HUES64 (cell line): Measurements from ENCODE around the gene ZNF654.

Experiments used
- H3K27ac ChIP-seq: 2 replicates; pipeline ENCODE4 v1.7.0; 2013; ENCODE audit warnings: low read depth, low read length, inconsistent platforms
- H3K27me3 ChIP-seq: 2 replicates; pipeline ENCODE4 v1.6.1; 2013; ENCODE audit warnings: mild to moderate bottlenecking, low read length; ENCODE audit not compliant: insufficient read depth
- H3K36me3 ChIP-seq: 2 replicates; pipeline ENCODE4 v1.6.1; 2013; ENCODE audit warnings: mild to moderate bottlenecking, low read length; ENCODE audit not compliant: insufficient read depth
- H3K4me1 ChIP-seq: 2 replicates; pipeline ENCODE4 v1.6.1; 2013; ENCODE audit warnings: mild to moderate bottlenecking, low read length, moderate library complexity; ENCODE audit not compliant: insufficient read depth
- H3K4me3 ChIP-seq: 2 replicates; pipeline ENCODE4 v1.5.1; 2013; ENCODE audit warnings: mild to moderate bottlenecking, low read length, moderate library complexity
- H3K9ac ChIP-seq: 2 replicates; pipeline ENCODE4 v1.6.1; 2013; ENCODE audit warnings: mild to moderate bottlenecking, low read depth, low read length
- H3K9me3 ChIP-seq: 2 replicates; pipeline ENCODE4 v1.6.1; 2013; ENCODE audit warnings: low read depth, low read length; ENCODE audit not compliant: insufficient read depth
- WGBS: fragments of 150-250, 120-280 bp; methylation state at CpG from one replicate; pipeline ENCODE4 v1.1.7; 2013; ENCODE audit warnings: missing lambda C conversion rate; 5-methylcytosine and 5-hydroxymethylcytosine counted together

ZNF654 gene

DNA sequence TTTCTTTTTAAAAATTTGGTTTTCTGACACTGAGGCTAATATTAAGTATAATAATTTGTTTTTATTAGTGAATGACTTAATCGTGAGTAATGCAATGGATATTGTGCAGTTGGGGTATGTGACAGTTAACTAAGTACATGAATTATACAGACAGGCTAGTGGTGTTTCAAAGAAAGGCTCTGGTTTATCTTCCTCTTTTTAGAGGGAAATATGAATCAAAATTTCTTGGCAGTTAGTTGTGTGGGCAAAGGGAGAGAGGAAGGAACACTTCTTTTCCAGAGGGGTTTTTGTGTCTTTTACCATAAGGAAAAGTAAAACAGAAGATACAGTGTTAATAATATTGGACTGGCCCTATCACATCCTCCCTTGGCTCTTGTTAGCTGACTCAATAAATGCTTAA lies 2.7 kb downstream of the ZNF654 start:
- 100% methylated on average over 1 of the region's 1 CpG for WGBS
- H3K4me3 ChIP-seq = no peak overlapping the region

DNA sequence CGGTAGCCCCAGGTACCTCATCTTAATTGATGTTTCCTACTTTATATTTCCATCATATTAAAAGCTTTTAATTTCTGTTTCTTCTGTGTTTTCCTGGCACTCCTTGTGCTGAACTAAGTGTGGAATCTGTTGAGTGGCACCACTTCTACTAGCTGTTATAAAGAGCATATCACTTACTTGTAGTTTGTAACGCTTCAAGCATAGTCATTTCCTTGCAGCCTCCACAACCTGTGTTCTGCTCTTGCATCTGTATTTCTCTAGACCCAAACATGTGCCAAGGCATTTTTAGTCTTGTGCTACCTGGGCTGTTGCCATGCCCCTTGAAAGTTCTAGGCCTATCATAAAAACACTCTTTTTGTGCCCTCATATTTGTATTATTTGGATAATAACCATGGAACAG lies 16.0 kb downstream of the ZNF654 start:
- Histone ChIP-seq H3K4me1 (no peaks in the 10 kb centered on the region), H3K9ac (no peak overlapping the region), H3K27ac (no peak overlapping the region), H3K36me3 (no peaks in the 10 kb centered on the region), H3K4me3 (no peak overlapping the region), H3K27me3 (no peaks in the 10 kb centered on the region), H3K9me3 (no peaks in the 10 kb centered on the region)
- WGBS = 98% methylated on average over 2 of the region's 2 CpGs

More for the DNA sequence above, 2.7 kb downstream of the ZNF654 start:
- Histone ChIP-seq H3K9me3 (no peaks in the 10 kb centered on the region), H3K9ac (no peak overlapping the region), H3K36me3 (peaks cover 8% of the 10 kb centered on the region), H3K27me3 (no peaks in the 10 kb centered on the region), H3K27ac (no peak overlapping the region), H3K4me1 (peaks cover 15% of the 10 kb centered on the region)

- Histone ChIP-seq H3K27ac (no peak overlapping the region), H3K4me3 (no peak overlapping the region), H3K4me1 (no peaks in the 10 kb centered on the region), H3K9me3 (no peaks in the 10 kb centered on the region), H3K9ac (no peak overlapping the region), H3K27me3 (no peaks in the 10 kb centered on the region), H3K36me3 (no peaks in the 10 kb centered on the region)
- 100% methylated on average over 2 of the region's 2 CpGs for WGBS
Measured at GRCh38 chr3:88075497-88075896, 16.4 kb downstream of the ZNF654 start.

DNA sequence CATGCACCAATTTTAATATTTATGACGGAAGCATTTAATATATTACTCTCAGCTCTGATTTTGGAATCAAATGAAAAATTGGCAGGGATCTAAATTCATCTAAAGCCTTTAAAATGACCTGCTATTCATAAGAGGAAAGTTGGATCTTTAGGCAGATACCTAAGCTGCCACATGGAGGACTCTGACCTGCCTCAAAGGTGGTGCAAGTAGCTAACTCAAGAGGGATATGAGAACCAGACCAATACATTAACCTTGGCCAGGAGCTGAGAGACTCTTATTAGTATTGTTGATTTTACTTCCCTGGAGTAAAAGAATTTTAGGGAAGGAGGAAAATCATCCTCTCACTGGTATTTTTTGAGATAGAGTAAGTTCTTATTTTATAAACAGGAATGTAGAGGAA lies 17.7 kb downstream of the ZNF654 start:
- no peak overlapping the region for H3K4me3 ChIP-seq
- peaks cover 3% of the 10 kb centered on the region; the same call in 1 of the 2 replicates for H3K9me3 ChIP-seq
- H3K36me3 ChIP-seq = peaks cover 2% of the 10 kb centered on the region; the same call in 1 of the 2 replicates
- 100% methylated on average over 1 of the region's 1 CpG for WGBS
- no peaks in the 10 kb centered on the region for H3K4me1 ChIP-seq
- H3K9ac ChIP-seq = no peak overlapping the region
- H3K27me3 ChIP-seq = no peaks in the 10 kb centered on the region
- no peak overlapping the region for H3K27ac ChIP-seq

DNA sequence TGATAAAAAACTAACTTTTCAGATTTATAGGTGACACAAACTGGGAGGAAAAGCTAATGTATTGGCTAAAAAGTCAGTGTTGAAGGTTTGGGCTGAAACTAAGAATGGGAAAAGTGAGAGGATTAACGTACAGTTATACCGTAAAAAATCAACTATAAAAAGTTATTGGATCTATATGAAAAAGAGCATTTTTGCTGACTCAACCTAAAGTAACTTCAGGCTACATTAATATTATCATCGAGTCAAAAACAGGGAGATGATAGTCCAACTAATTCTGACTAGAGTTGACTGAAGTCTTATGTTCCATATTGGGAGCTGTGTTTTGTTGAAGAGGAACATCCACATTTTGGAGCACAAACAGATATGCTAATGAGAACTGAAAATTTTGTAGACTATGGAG lies 19.9 kb downstream of the ZNF654 start:
- H3K9me3 ChIP-seq = peaks cover 5% of the 10 kb centered on the region; the same call in 1 of the 2 replicates
- no peaks in the 10 kb centered on the region for H3K27me3 ChIP-seq
- no peak overlapping the region for H3K27ac ChIP-seq
- 86% methylated on average over 2 of the region's 3 CpGs for WGBS
- H3K4me3 ChIP-seq = no peak overlapping the region
- H3K4me1 ChIP-seq = no peaks in the 10 kb centered on the region
- H3K9ac ChIP-seq = no peak overlapping the region
- peaks cover 3% of the 10 kb centered on the region; the same call in 1 of the 2 replicates for H3K36me3 ChIP-seq

GRCh38 chr3:88082854-88083253 lies 23.8 kb downstream of the ZNF654 start:
- Histone ChIP-seq H3K36me3 (peaks cover 13% of the 10 kb centered on the region; the same call in 1 of the 2 replicates), H3K9ac (no peak overlapping the region), H3K4me3 (no peak overlapping the region), H3K27me3 (no peaks in the 10 kb centered on the region), H3K9me3 (peaks cover 5% of the 10 kb centered on the region; the same call in 1 of the 2 replicates), H3K4me1 (no peaks in the 10 kb centered on the region), H3K27ac (no peak overlapping the region)
- WGBS = 95% methylated on average over 2 of the region's 2 CpGs

DNA sequence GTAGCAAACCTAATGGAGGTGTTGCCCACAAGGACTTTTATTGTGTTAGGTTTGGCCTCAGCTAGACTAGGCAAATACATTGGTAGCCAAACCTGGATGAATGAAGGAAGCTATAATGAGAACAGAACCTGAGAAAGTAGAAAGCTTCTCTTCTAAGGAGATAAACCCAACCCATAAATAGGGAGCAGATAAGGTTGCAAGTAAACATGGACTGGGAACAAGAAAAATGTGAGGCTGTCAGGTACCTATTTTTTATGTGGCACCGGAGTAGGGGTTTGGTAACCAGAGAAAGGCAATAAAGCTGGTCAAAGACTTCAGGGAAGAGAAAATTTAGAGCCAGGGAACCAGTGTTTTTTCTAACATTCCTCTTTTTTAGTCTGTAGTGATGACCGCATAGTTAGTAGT lies 25.0 kb downstream of the ZNF654 start:
- H3K9ac ChIP-seq = no peak overlapping the region
- no peak overlapping the region for H3K4me3 ChIP-seq
- peaks cover 5% of the 10 kb centered on the region; the same call in 1 of the 2 replicates for H3K9me3 ChIP-seq
- peaks cover 13% of the 10 kb centered on the region; the same call in 1 of the 2 replicates for H3K36me3 ChIP-seq
- no peaks in the 10 kb centered on the region for H3K4me1 ChIP-seq
- no peaks in the 10 kb centered on the region for H3K27me3 ChIP-seq
- 90% methylated on average over 2 of the region's 2 CpGs for WGBS
- H3K27ac ChIP-seq = no peak overlapping the region

- H3K9me3 ChIP-seq = no peaks in the 10 kb centered on the region; the same call in 1 of the 2 replicates
- no peaks in the 10 kb centered on the region for H3K4me1 ChIP-seq
- no peak overlapping the region for H3K27ac ChIP-seq
- 69% methylated on average over 4 of the region's 4 CpGs for WGBS
- H3K9ac ChIP-seq = no peak overlapping the region
- peaks cover 26% of the 10 kb centered on the region for H3K36me3 ChIP-seq
- H3K27me3 ChIP-seq = no peaks in the 10 kb centered on the region
- H3K4me3 ChIP-seq = no peak overlapping the region
Measured at GRCh38 chr3:88090681-88091080, 31.6 kb downstream of the ZNF654 start.

DNA sequence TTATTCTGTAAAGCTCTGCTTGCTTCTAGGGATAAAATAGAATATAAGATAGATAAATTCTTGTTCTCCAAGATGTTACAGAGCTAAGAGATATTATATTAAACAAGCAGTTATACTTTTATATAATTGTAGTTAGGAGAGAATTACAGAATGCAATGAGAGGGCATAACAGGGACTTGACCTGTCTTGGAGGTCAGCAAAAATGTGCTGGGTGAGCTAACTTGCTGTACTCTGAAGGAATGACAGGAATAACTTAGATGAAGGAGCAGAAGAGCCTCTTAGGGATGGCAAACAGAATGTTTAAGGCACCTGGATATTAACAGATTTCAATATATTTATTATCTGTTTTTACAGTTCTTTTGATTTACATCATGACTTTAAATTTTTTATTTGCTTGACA lies 33.2 kb downstream of the ZNF654 start:
- H3K36me3 ChIP-seq = peaks cover 20% of the 10 kb centered on the region

GRCh38 chr3:88093266-88093665 lies 34.2 kb downstream of the ZNF654 start:
- Histone ChIP-seq H3K9me3 (no peaks in the 10 kb centered on the region; the same call in 1 of the 2 replicates), H3K27me3 (no peaks in the 10 kb centered on the region), H3K9ac (no peak overlapping the region), H3K27ac (no peak overlapping the region), H3K36me3 (peaks cover 17% of the 10 kb centered on the region), H3K4me1 (no peaks in the 10 kb centered on the region), H3K4me3 (no peak overlapping the region)
- WGBS = 91% methylated on average over 1 of the region's 1 CpG

More for the DNA sequence above, 33.2 kb downstream of the ZNF654 start:
- H3K4me3 ChIP-seq = no peak overlapping the region
- no peaks in the 10 kb centered on the region for H3K4me1 ChIP-seq
- no peaks in the 10 kb centered on the region for H3K27me3 ChIP-seq
- H3K27ac ChIP-seq = no peak overlapping the region
- no peaks in the 10 kb centered on the region; the same call in 1 of the 2 replicates for H3K9me3 ChIP-seq
- H3K9ac ChIP-seq = no peak overlapping the region

DNA sequence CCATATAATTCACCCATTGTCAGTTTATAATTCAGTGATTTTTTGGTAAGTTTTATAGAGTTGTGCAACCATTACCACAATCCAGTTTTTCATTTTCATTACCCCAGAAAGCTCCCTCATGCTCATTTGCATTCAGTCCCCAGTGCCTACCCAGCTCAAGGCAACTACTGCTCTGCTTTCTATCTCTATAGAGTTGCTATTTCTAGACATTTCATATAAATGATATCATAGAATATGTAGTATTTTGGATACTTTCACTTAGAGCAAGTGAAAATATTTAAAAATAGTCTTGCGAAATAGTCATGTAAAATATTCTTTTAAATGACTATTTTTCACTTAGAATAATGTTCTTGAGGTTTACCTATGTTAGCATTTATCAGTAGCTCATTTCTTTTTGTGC lies 42.1 kb downstream of the ZNF654 start:
- Histone ChIP-seq H3K9me3 (no peaks in the 10 kb centered on the region), H3K4me1 (no peaks in the 10 kb centered on the region), H3K27ac (no peak overlapping the region), H3K36me3 (0 out of 2 replicates have a peak, but pooled peaks cover 5% of the 10 kb centered on the region), H3K4me3 (no peak overlapping the region), H3K9ac (no peak overlapping the region), H3K27me3 (no peaks in the 10 kb centered on the region)
- no CpG with 5 or more reads among the region's 1 CpG for WGBS

- H3K36me3 ChIP-seq = 0 out of 2 replicates have a peak, but pooled peaks cover 5% of the 10 kb centered on the region
- H3K4me1 ChIP-seq = no peaks in the 10 kb centered on the region
- no peaks in the 10 kb centered on the region for H3K27me3 ChIP-seq
- H3K9ac ChIP-seq = no peak overlapping the region
- H3K4me3 ChIP-seq = no peak overlapping the region
- H3K27ac ChIP-seq = no peak overlapping the region
- H3K9me3 ChIP-seq = no peaks in the 10 kb centered on the region
Measured at GRCh38 chr3:88105325-88105724, 46.3 kb downstream of the ZNF654 start.
